GM18517 (cell line): Measurements from ENCODE around the gene ELK3.

Experiments
- ATAC-seq: cut with Tn5 transposase; IDR thresholded peaks from one replicate; pipeline ENCODE4 v1.9.1; 2021; ENCODE audit warnings: mild to moderate bottlenecking, moderate library complexity; ENCODE audit not compliant: unreplicated experiment

ELK3 gene

GRCh38 chr12:96233168-96233567 lies 39.0 kb downstream of the ELK3 start:
- no peak for ATAC-seq

GRCh38 chr12:96233939-96234461 lies 39.8 kb downstream of the ELK3 start:
- ATAC-seq: no peak

GRCh38 chr12:96234591-96235483 lies 40.7 kb downstream of the ELK3 start:
- no peak for ATAC-seq

- no peak for ATAC-seq
Measured at GRCh38 chr12:96235484-96235826, 41.3 kb downstream of the ELK3 start.

GRCh38 chr12:96236221-96236822 lies 42.1 kb downstream of the ELK3 start:
- ATAC-seq: no peak

- no peak for ATAC-seq
Measured at GRCh38 chr12:96237035-96237434, 42.9 kb downstream of the ELK3 start.

GRCh38 chr12:96237465-96238077 lies 43.4 kb downstream of the ELK3 start:
- ATAC-seq: no peak

- no peak for ATAC-seq
Measured at GRCh38 chr12:96238336-96239047, 44.3 kb downstream of the ELK3 start.

GRCh38 chr12:96239711-96240635 lies 45.8 kb downstream of the ELK3 start:
- no peak for ATAC-seq

- no peak for ATAC-seq
Measured at GRCh38 chr12:96240656-96241055, 46.5 kb downstream of the ELK3 start.

- no peak for ATAC-seq
Measured at GRCh38 chr12:96241431-96241830, 47.3 kb downstream of the ELK3 start.

- no peak for ATAC-seq
Measured at GRCh38 chr12:96241846-96242256, 47.7 kb downstream of the ELK3 start.

GRCh38 chr12:96242597-96242996 lies 48.4 kb downstream of the ELK3 start:
- ATAC-seq: no peak

- no peak for ATAC-seq
Measured at GRCh38 chr12:96244826-96245225, 50.7 kb downstream of the ELK3 start.

- no peak for ATAC-seq
Measured at GRCh38 chr12:96246926-96247505, 52.8 kb downstream of the ELK3 start.

- no peak for ATAC-seq
Measured at GRCh38 chr12:96247563-96247962, 53.4 kb downstream of the ELK3 start.

- ATAC-seq: no peak
Measured at GRCh38 chr12:96248136-96248931, 54.2 kb downstream of the ELK3 start.

- no peak for ATAC-seq
Measured at GRCh38 chr12:96249196-96250118, 55.3 kb downstream of the ELK3 start.
